Nephron (organoid): ENCODE measurements around the gene KIAA1671.

Source experiments
- H3K27ac Mint-ChIP-seq, 3 experiments: 2 replicates each; pipeline ENCODE4 v1.8.0; 2020; ENCODE audit warnings: mixed read lengths in 3 of 3, mild to moderate bottlenecking in 2 of 3, moderate library complexity in 1 of 3
- H3K27me3 Mint-ChIP-seq: 2 replicates; pipeline ENCODE4 v1.8.0; 2021; ENCODE audit warnings: low read depth, mild to moderate bottlenecking, moderate library complexity, mixed read lengths
- H3K36me3 Mint-ChIP-seq: 2 replicates; pipeline ENCODE4 v1.8.0; 2020; ENCODE audit warnings: low read depth, mixed read lengths
- H3K4me1 Mint-ChIP-seq: 2 replicates; pipeline ENCODE4 v1.8.0; 2020; ENCODE audit warnings: mixed read lengths
- H3K4me3 Mint-ChIP-seq, 3 experiments: 2 replicates each; pipeline ENCODE4 v1.8.0; 2020; ENCODE audit warnings: mild to moderate bottlenecking in 3 of 3, mixed read lengths in 3 of 3, moderate library complexity in 2 of 3
- H3K9me3 Mint-ChIP-seq: 2 replicates; pipeline ENCODE4 v1.8.0; 2020; ENCODE audit warnings: mixed read lengths
- TF ChIP-seq, protein P1 (sequence below), 3 experiments: fragments of 200-600 bp; sonication (generic); IDR thresholded peaks; one replicate each; pipeline ENCODE4 v1.5.0; 2021; ENCODE audit warnings: antibody characterized with exemption in 3 of 3; ENCODE audit not compliant: unreplicated experiment in 3 of 3

The KIAA1671 gene

GRCh38 chr22:25153961-25154666 lies 201.6 kb downstream of the KIAA1671 start:
- TF ChIP-seq, protein P1, sequence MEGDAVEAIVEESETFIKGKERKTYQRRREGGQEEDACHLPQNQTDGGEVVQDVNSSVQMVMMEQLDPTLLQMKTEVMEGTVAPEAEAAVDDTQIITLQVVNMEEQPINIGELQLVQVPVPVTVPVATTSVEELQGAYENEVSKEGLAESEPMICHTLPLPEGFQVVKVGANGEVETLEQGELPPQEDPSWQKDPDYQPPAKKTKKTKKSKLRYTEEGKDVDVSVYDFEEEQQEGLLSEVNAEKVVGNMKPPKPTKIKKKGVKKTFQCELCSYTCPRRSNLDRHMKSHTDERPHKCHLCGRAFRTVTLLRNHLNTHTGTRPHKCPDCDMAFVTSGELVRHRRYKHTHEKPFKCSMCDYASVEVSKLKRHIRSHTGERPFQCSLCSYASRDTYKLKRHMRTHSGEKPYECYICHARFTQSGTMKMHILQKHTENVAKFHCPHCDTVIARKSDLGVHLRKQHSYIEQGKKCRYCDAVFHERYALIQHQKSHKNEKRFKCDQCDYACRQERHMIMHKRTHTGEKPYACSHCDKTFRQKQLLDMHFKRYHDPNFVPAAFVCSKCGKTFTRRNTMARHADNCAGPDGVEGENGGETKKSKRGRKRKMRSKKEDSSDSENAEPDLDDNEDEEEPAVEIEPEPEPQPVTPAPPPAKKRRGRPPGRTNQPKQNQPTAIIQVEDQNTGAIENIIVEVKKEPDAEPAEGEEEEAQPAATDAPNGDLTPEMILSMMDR (IDR thresholded peaks at IDR 0.05; ENCODE audit: unreplicated experiment in 3 of 3) = no peak
- Mint-ChIP-seq H3K9me3 (no peaks in the 10 kb centered on the region), H3K27me3 (no peaks in the 10 kb centered on the region), H3K4me1 (peaks cover 42% of the 10 kb centered on the region), H3K27ac (no peak overlapping the region), H3K36me3 (no peaks in the 10 kb centered on the region), H3K4me3 (no peak overlapping the region)

DNA sequence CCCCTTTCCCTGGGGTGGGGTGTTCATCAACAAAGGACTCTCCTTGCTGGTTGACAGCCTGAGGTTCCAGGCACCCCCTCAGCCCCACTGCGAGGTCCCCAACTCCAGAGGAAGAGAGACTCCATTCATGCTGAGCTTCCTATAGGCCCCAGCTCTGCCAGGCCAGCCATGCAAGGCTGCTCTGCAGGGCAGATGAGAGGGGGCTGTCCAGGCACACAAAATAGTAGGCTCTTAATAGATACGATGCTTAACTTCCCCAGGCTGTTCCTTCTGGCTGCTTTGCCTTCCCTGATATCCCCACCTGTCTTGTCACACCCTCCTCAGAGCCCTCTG lies 202.1 kb downstream of the KIAA1671 start:
- H3K36me3 Mint-ChIP-seq = no peaks in the 10 kb centered on the region
- no peak overlapping the region for H3K27ac Mint-ChIP-seq
- no peaks in the 10 kb centered on the region for H3K9me3 Mint-ChIP-seq
- TF ChIP-seq, protein P1 (IDR thresholded peaks at IDR 0.05; ENCODE audit: unreplicated experiment in 3 of 3) = no peak
- H3K4me1 Mint-ChIP-seq = peaks cover 44% of the 10 kb centered on the region
- no peak overlapping the region for H3K4me3 Mint-ChIP-seq
- H3K27me3 Mint-ChIP-seq = no peaks in the 10 kb centered on the region

DNA sequence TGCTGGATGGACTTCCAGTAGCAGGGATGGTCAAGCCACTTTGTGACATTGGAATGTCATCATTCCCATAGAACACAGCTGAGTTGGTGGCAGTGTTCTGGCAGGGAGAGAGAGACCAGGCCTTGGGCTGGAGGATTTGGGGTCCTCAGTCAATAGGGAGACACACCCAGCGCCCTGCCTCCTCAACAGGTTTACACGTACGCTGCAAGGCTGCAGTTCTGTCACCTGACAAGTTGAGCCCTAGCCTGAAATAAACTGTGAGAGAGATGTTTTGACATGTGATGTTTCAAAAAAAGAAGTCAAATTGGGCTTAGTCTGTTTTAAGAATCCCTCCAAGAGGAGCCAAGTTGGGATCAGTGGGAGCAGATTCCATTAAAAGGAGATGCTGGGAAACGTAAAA lies 204.2 kb downstream of the KIAA1671 start:
- Mint-ChIP-seq H3K36me3 (no peaks in the 10 kb centered on the region), H3K4me3 (no peak overlapping the region), H3K9me3 (no peaks in the 10 kb centered on the region), H3K4me1 (peaks cover 55% of the 10 kb centered on the region), H3K27ac (peak overlapping the region; percentile 28 to 49 (median 30)), H3K27me3 (no peaks in the 10 kb centered on the region)
- TF ChIP-seq, protein P1 (IDR thresholded peaks at IDR 0.05; ENCODE audit: unreplicated experiment in 3 of 3) = no peak

DNA sequence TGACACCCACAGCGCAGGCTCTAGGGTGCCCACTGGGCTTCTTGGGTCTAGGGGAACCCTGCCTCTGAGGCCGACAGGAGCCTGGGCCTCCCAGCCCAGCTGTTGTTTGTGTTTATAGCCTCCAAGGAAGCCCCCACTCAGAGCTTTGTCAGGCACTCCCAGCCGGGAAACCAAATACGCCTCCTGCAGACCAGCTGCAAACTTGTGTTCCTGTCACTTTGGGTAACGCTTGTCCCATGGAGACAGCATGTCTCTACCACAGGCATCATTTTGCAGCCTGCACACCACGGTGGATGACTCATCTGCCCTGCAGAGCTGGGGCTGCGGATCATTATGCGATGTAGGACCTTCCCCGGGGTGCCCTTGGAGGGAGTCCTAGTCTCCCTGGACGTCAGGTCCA lies 206.5 kb downstream of the KIAA1671 start:
- Mint-ChIP-seq H3K36me3 (no peaks in the 10 kb centered on the region), H3K27ac (peak overlapping the region in 2 of 3 experiments; percentile 38 to 40), H3K4me1 (peaks cover 61% of the 10 kb centered on the region), H3K9me3 (no peaks in the 10 kb centered on the region), H3K4me3 (no peak overlapping the region), H3K27me3 (no peaks in the 10 kb centered on the region)
- TF ChIP-seq, protein P1 (IDR thresholded peaks at IDR 0.05; ENCODE audit: unreplicated experiment in 3 of 3) = no peak

DNA sequence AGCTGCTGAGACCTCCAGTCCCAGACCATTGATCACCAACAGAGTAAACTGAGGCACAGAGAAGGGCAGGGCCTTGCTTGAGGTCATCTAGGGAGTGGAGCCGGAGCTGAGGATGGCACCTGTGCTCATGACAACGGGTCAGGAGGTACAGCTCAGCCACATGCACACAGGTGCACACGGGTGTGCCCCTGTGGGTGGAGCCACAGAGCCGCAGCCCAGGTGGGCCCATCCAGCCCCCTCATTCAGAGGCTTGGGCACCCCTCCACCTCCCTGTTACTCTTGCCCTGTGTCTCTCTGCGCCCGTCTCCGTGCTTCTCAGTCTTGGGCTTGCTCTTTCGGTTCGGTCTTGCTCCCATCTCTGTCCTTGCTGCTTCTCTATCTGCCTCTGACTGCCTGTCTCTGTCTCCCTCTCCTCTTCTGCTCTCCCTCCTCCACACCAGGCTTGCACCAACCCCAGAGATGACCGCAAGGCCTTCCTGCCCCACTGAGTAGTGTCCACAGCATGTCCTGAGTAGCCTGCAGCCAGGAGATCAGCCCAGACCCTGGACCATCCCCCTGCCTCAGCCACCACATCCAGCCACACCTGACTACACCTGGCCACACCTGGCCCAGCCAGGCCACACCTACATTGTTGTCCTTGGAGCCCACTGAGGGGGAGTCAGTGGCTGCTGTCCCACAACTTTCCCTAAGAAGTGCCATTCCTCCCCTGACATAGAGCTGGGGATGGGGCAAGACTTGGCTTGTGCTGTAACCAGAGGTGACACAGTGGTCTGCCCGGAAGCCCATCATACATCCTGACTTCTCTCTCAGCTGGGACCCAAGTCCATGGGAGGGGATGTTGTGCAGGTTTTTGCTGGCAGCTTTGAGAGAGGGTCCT lies 207.8 kb downstream of the KIAA1671 start:
- Mint-ChIP-seq H3K9me3 (no peaks in the 10 kb centered on the region), H3K36me3 (no peaks in the 10 kb centered on the region), H3K4me3 (no peak overlapping the region), H3K4me1 (peaks cover 57% of the 10 kb centered on the region), H3K27me3 (no peaks in the 10 kb centered on the region), H3K27ac (no peak overlapping the region)
- TF ChIP-seq, protein P1 (IDR thresholded peaks at IDR 0.05; ENCODE audit: unreplicated experiment in 3 of 3) = no peak
